KOPT-K1 (cell line): ENCODE data around the gene ANGEL2.
"Not testable (repeated sequence)": the region's sequence is repeated elsewhere in the genome, so short reads cannot be mapped to it uniquely, and the experiment has no call there.

Experiments
- H3K27ac ChIP-seq: fragments of 200-600 bp; sonication (generic); 2 replicates; pipeline ENCODE4 v1.5.1; 2016; ENCODE audit warnings: antibody characterized with exemption, mild to moderate bottlenecking, low read depth, low read length; ENCODE audit not compliant: poor library complexity, severe bottlenecking
- H3K36me3 ChIP-seq: fragments of 200-600 bp; sonication (generic); 2 replicates; pipeline ENCODE4 v1.5.1; 2017; ENCODE audit warnings: antibody characterized with exemption, mild to moderate bottlenecking, low read length, moderate library complexity; ENCODE audit not compliant: insufficient read depth
- H3K9me3 ChIP-seq: fragments of 200-600 bp; sonication (generic); 2 replicates; pipeline ENCODE4 v1.5.1; 2017; ENCODE audit warnings: antibody characterized with exemption, low read length, mild to moderate bottlenecking; ENCODE audit not compliant: insufficient read depth, poor library complexity, severe bottlenecking

Gene ANGEL2

DNA sequence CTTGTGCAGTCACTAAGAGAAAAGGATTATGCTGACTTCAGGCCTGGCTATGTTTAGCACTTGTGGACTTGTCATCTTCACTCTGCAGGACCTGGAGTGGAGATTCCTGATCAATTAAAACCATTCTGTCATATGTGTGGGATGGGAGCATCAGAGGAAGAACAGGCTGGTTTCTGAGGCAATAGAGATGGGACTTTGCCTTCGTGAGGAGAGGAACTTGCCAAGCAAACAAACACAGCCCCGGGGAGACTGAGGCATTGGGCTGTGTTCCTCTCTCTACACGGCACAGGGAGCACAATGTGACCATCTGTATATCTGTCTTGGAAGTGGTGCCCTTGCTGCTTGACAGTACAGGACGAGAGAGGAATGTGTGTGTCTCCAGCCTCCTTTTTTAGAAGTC lies 42.2 kb downstream of the ANGEL2 start:
- Histone ChIP-seq H3K36me3 (peaks cover 61% of the 10 kb centered on the region; the same call in 1 of the 2 replicates), H3K9me3 (no peaks in the 10 kb centered on the region), H3K27ac (no peak overlapping the region)

DNA sequence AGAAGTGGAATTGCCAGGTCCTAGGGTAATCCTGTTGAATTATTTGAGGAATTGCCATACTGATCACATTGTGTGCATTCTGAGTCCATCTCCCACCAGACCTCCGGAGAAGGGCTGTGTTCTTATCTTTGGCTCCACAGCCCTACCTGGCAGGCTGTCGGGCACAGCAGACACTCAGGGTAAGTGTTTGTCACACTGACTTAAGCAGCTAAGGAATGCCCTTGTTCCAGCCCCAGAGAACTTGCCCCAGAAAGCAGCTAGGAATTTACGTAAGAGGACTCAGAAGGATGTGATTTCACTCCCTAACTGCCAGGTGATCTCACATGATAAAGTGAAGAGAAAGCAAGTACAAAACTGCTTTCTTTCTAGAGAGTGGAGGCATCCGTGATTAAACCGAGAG lies 44.4 kb downstream of the ANGEL2 start:
- Histone ChIP-seq H3K27ac (no peak overlapping the region), H3K36me3 (peaks cover 53% of the 10 kb centered on the region; the same call in 1 of the 2 replicates), H3K9me3 (no peaks in the 10 kb centered on the region)

DNA sequence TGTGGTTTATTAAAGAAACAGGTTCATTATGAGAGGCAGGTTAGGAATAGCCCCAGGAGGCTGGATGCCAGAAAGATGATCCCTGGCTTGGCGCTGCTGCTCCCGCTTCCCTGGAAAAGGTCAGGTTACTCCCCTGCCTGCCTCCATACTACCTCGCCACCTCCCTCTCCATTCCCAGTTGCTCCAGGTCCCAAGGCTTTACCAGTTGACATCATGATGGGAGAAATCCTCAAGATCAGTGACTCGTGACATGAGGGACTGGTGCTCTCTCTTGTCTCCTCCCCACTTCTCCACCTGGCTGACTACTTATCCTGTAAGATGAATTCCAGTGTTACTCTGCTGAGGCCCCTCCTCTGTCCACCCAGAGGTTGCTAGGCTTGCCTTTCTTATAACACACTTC lies 45.6 kb downstream of the ANGEL2 start:
- H3K9me3 ChIP-seq: no peaks in the 10 kb centered on the region
- H3K27ac ChIP-seq: no peak overlapping the region
- peaks cover 50% of the 10 kb centered on the region; the same call in 1 of the 2 replicates for H3K36me3 ChIP-seq

DNA sequence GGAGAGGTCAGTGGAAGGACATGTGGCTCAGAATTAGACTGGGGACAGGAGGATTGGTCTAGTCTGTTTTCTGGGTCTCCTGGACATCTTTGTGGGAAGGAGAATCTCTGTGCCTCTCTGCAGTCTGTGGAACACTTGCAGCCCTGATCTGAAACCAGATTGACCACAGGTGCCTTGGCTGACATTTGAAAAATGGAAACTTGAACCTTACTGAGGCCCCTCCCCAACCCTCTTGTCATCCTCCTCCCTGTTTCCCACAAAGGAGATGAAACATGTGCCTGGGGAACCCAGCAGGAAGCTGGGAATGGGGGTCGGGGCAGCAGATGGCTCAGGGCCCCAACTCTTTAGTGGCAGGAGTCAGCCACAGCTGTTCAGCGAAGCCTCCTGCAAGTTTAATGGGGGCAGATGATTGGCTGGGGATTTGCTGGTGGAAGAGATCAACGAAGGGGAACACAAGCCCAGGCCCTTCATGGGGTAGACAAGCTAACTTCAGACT lies 47.3 kb downstream of the ANGEL2 start:
- Histone ChIP-seq H3K27ac (no peak overlapping the region), H3K9me3 (no peaks in the 10 kb centered on the region), H3K36me3 (peaks cover 42% of the 10 kb centered on the region)

DNA sequence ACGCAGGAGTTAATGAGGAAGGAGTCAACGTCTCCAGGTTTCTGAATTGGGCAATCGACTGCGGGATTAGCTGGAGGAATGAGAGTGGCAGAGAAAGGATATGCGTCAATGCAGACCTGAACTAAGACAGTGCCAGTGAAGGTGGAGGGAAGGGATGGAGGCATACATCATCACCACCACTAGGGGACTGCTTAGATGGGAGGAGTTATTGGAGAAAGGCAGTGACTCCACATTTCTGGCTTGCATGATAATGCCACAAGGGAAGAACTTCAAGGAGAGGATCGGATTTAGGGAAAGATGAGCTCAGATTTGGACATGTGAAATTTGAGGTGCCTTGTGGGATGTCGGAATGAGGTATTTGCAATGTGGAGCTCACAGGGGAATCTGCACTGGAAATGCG lies 47.9 kb downstream of the ANGEL2 start:
- Histone ChIP-seq H3K9me3 (no peaks in the 10 kb centered on the region), H3K27ac (no peak overlapping the region), H3K36me3 (peaks cover 47% of the 10 kb centered on the region)

DNA sequence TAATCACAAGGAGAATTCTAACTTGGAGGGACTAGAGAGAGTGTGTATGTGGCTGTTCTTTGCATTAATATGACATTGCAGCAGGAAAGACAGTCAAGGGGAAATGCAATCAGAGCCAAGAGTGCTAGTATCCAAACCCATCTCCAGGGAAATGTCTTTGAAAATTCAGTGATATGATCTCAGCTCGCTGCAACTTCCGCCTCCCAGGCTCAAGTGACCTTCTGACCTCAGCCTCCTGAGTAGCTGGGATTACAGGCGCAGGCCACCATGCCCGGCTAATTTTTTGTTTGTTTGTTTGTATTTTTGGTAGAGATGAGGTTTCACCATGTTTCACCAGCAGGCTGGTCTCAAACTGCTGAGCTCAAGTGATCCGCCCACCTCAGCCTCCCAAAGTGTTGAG lies 49.1 kb downstream of the ANGEL2 start:
- Histone ChIP-seq H3K36me3 (peaks cover 46% of the 10 kb centered on the region), H3K27ac (no peak overlapping the region)

DNA sequence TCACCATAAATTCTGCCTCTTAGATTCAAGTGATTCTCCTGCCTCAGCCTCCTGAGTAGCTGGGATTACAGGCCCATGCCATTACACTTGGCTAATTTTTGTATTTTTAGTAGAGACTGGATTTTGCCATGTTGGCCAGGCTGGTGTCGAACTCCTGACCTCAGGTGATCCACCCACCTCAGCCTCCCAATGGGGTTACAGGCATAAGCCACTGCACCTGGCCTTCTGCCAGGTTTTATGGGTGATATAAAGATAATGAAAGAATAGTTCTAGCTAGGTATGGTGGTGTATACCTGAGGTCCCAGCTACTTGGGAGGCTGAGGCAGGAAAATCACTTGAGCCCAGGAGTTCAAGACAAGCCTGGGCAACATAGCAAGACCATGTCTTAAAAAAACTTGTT lies 50.7 kb downstream of the ANGEL2 start:
- peaks cover 55% of the 10 kb centered on the region for H3K36me3 ChIP-seq
- H3K27ac ChIP-seq, H3K9me3 ChIP-seq: not testable (repeated sequence)

More for the DNA sequence above, 49.1 kb downstream of the ANGEL2 start:
- no peaks in the 10 kb centered on the region for H3K9me3 ChIP-seq

DNA sequence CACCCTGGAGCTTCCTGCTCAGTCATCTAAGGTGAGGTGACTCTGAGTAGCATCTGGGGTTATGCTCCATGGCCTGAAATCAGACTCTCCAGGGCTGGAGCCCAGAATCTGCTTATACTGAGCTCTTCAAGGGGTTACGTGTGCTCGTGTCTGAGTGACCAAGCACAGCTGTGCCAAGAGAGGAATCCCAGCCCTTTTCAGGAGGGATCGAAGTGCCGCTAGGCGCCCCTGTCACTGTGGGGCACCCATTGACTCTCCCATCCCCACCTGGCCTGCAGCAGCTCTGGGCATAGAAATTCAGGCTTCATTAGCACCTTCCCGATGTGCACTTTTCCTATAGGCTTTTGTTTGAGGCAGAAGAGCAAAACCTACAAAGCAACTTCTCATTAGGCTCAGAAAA lies 51.6 kb downstream of the ANGEL2 start:
- H3K9me3 ChIP-seq: no peaks in the 10 kb centered on the region
- peaks cover 61% of the 10 kb centered on the region for H3K36me3 ChIP-seq
- no peak overlapping the region for H3K27ac ChIP-seq

DNA sequence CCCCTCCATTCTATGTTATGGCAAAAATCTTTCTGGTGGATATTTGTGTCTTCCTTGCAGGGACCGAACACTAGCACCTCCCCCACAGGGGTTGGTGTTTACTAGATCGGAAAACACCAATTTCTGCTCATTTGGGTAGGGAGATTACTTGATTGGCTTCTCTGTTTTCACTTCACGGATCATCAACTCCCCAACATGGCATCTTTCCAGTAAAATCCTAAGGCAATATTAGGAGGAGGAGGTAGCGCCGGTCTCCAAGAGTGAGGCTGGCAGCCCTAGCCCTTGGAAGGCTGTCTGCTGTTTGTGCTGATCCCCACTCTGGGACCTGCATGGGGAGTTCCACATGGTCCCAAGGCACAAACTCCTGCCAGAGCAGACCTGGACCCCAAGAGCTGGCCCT lies 53.2 kb downstream of the ANGEL2 start:
- H3K9me3 ChIP-seq: no peaks in the 10 kb centered on the region
- H3K36me3 ChIP-seq: peaks cover 63% of the 10 kb centered on the region

DNA sequence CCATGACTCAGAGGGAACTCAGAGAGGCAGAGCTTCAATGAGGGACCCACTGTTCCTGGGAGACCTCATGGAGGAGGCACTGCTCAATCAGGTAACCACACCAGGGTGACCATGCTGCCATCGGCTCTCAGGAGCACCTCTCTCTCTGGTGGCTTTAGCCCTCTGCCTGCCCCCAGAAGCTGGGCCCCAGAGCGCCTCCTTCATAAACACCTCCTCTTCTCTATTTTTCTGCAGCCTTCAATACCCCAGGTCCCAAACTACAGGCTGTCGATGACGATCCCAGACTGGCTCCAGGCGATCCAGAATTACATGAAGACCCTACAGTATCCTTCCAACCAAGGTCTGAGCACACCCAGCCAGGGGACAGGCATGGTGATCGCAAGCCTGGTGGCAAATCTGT lies 54.7 kb downstream of the ANGEL2 start:
- H3K36me3 ChIP-seq: peaks cover 55% of the 10 kb centered on the region
- no peak overlapping the region for H3K27ac ChIP-seq
- H3K9me3 ChIP-seq: no peaks in the 10 kb centered on the region

More for the DNA sequence above, 53.2 kb downstream of the ANGEL2 start:
- no peak overlapping the region for H3K27ac ChIP-seq

DNA sequence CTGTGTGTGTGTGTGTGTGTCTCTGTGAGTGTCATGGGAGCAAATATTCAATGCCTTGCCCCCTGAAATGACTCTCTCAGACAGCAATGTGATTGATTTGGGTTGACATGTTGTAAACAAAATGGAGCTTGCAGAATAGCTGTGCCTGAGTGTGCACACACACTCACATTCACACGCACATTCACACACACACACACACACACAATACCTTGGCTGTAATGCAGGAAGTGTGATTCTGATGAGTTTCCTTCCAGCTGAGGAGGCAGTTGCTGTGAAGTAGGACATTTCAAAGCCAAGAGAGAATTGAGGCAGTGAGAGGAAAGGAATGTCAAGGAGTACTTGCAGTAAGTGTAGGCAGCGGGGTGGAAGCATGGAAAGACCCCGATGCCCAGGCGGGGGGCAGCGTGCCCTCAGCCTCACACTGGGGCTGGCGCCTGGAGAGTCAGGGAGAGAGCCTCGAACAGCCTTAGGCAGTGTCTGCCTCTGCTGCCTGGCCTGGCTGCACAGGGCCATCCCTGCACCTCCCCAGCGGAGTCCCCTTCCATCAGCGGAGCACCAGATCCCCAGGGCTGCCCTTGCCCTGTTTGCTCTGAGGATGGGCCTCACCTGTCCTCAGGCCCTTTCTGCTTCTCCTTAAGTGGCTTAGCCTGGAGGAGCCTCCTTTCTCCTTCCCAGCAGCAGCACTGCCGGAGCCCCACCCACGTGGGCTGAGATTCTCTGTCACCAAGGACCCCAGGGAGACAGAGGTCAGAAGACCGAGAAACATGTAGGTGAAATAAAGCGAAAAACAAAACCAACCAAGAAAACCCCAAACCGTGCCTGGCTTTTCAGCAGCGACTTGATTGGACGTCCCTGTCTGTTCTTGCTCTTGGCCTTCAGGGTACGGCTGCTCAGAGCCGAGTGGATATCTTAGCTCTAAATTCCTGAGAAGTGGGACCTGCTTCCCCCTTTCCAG lies 56.1 kb downstream of the ANGEL2 start:
- Histone ChIP-seq H3K9me3 (no peaks in the 10 kb centered on the region), H3K27ac (peak overlapping the region; percentile 59), H3K36me3 (peaks cover 49% of the 10 kb centered on the region)

DNA sequence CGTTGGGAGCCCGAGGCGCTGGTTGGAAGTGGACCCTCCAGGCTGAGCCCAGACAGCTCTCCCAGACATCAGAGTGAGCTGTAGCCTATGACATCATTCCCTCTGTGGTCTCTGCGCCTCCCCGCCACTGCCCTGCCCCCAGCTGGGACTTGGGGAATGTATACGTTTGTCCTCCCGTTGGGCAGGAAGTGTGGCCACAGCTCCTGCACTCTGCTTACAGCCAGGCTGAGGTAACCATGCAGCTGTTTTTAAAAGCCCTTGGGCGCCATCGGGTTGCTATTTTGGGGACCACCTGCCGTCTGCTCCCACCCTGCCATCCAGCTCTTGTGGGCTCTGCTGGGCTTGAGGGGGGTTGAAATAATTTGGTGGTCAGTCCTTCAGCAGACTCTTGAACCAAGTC lies 57.5 kb downstream of the ANGEL2 start:
- peaks cover 42% of the 10 kb centered on the region for H3K36me3 ChIP-seq
- H3K9me3 ChIP-seq: no peaks in the 10 kb centered on the region
- peak overlapping the region; percentile 59 for H3K27ac ChIP-seq

DNA sequence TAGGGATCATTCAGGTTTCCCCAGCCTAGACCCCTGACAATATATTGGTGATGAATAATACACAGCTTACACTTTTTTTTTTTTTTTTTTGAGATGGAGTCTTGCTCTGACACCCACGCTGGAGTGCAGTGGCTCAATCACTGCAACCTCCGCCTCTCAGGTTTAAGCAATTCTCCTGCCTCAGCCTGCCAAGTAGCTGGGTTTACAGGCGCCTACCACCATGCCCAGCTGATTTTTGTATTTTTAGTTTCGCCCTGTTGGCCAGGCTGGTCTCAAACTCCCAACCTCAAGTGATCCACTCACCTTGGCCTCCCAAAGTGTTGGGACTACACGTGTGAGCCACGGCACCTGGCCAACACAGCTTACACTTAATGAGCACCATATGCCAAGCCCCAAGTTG lies 58.1 kb downstream of the ANGEL2 start:
- Histone ChIP-seq H3K36me3 (peaks cover 44% of the 10 kb centered on the region; the same call in 1 of the 2 replicates), H3K27ac (peak overlapping the region; percentile 59)

DNA sequence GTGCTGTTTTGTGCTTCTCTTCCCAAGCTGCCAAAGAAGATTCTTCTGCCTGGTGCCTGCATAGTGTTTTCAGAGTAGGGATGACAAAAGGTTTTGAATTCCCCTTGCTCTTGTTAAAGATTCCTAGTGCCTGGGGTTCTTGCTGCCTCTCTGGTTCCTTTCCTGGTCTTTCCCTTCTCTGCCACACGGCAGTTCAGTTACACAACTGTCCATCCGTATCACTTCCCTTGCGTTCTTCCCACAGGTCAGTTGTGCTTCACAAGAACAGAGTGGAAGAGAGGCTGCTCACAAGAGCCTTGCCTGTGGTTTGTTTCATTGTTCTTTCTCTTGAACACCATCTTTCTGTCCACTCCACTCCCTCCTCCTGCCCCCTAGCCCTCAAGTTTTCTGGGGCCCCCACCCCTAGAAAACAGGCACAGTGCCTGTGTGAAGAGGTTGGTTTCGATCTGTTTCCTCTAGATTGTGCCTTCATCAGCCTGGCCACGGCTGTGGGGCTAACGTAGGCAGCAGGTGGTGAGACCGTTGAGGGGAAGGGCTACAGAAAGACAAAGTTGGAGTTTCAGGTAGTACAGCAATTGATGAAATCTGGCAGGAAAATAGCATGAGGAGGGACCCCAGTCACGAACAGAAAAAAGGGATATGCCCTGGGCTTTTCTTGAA lies 59.6 kb downstream of the ANGEL2 start:
- Histone ChIP-seq H3K27ac (peak overlapping the region; percentile 41), H3K36me3 (peaks cover 32% of the 10 kb centered on the region; the same call in 1 of the 2 replicates), H3K9me3 (no peaks in the 10 kb centered on the region)

More for the DNA sequence above, 58.1 kb downstream of the ANGEL2 start:
- no peaks in the 10 kb centered on the region for H3K9me3 ChIP-seq

DNA sequence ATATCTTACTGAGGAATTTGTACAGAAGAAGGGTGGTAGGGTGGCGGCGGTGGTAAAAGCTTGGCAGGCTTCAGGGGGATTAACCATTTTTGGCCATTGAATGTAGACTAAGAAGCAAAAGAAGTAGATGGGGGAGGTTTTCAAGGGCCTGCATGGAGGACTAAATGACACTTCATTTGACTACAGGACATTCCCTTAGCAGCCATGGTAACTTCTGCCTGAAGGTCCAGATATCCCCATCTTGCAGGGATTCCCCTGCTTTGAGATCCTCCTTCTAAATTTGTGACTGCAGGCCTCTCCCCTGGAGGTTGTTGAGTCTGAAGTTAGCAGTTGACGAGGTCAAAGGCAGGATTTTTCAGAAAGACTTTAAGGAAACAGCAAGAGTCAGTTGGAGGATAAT lies 60.6 kb downstream of the ANGEL2 start:
- Histone ChIP-seq H3K9me3 (no peaks in the 10 kb centered on the region), H3K27ac (no peak overlapping the region)

More for the DNA sequence above, 60.6 kb downstream of the ANGEL2 start:
- peaks cover 26% of the 10 kb centered on the region; the same call in 1 of the 2 replicates for H3K36me3 ChIP-seq
